22Rv1 (cell line): ENCODE data around the gene KCNK7.

Experiments
- ZFX ChIP-seq: fragments of 450-650 bp; IDR thresholded peaks from 2 replicates; pipeline ENCODE4 v1.6.1; 2017; ENCODE audit warnings: antibody characterized with exemption, borderline replicate concordance
- TF ChIP-seq, protein P1 (sequence below): fragments of 450-650 bp; IDR thresholded peaks from 2 replicates; pipeline ENCODE4 v1.5.1; 2017; ENCODE audit warnings: mild to moderate bottlenecking

DNA sequence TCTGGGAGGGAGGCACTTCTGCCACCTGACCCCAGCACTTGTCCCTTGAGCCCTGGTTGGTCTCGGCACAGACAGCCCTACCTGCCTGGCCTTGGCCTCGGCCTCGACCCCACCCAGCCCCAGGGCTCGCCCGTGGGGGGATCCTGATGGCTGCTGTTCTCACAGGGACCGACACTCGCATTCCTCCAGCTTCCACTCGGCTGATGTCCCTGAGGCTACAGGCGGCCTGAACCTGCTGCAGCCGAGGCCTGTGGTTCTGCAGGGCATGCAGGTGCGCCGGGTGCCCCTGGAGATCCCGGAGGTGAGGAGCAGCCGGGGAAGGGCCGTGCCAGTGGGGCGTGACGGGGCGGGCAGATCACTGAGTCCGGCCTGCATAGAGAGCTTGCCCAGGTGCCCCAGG, 25.1 kb upstream of the KCNK7 start:
- TF ChIP-seq, protein P1, sequence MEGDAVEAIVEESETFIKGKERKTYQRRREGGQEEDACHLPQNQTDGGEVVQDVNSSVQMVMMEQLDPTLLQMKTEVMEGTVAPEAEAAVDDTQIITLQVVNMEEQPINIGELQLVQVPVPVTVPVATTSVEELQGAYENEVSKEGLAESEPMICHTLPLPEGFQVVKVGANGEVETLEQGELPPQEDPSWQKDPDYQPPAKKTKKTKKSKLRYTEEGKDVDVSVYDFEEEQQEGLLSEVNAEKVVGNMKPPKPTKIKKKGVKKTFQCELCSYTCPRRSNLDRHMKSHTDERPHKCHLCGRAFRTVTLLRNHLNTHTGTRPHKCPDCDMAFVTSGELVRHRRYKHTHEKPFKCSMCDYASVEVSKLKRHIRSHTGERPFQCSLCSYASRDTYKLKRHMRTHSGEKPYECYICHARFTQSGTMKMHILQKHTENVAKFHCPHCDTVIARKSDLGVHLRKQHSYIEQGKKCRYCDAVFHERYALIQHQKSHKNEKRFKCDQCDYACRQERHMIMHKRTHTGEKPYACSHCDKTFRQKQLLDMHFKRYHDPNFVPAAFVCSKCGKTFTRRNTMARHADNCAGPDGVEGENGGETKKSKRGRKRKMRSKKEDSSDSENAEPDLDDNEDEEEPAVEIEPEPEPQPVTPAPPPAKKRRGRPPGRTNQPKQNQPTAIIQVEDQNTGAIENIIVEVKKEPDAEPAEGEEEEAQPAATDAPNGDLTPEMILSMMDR, result no peak
- TF ChIP-seq ZFX, result no peak
